ENCODE measurements around the gene NXF2B.

GRCh38 chrX:102339312-102340298, 100.2 kb downstream of the NXF2B start:
- TF ChIP-seq CTCF (conservative IDR thresholded peaks at IDR 0.05; ENCODE audit: low read depth, low read length) (no peak), EZH2 (IDR thresholded peaks at IDR 0.05; ENCODE audit: low read length, unreplicated experiment) (no peak)
